ENCODE results near the gene GUCD1. TPM values are rescaled to one million over a fixed set of nuclear protein-coding genes. Genes with fewer than 3 reads are reported as not detected.

The GUCD1 gene
- total and polyA plus RNA-seq, 2 of the 13 experiments (the other 11 are each of a cell fraction or from before 2014, with no cell fraction given): 128 to 245 TPM

DNA sequence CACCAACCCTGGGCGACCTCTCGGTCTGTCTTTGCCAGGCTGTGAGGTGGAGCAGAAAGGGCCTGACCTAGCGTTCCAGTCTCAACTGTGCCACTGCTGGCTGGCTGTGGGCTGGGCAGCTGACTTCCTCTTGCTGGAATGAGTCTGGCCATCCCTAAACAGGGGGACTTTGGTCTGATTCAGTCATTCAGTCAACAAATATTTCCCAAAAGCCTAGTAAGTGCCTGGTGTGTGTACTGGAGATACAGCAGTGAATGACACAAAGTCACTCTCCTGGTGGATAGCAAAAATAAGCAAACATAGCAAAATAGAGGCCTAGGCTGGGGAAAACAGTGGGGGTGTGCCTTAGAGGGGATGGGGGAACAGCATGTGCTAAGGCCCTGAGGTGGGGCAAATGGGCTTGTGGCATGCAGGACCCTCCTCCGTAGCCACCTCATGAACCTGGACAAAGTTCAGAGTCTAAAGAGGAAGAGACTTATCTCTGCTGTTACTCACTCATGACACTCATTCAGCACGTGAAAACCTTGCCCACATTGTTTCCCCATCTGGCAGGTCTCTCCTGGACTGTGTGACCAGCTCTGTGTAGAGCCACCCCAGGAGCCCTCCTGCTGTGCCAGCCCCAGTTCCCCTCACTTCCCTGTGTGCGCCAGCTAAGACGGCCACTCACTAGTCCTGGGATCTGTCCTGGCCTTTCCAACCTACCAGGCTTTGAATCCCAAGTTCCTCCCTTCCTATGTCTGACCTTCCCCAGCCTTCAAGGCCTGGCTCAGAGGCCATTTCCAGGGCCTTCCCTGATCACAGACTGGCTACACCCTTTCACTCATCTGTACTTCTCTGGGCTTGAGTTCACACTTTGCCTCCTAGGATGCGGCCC is 4.7 kb downstream of the GUCD1 start (continued):
- TF ChIP-seq BCL3 (CRISPR knock-in tag; IDR thresholded peaks at IDR 0.05) (0 out of 2 replicates have a peak, but pooled peaks have one; percentile 16), JUNB (CRISPR knock-in tag; IDR thresholded peaks at IDR 0.05; ENCODE audit: borderline replicate concordance) (peak; percentile 80), MYC (CRISPR knock-in tag; IDR thresholded peaks at IDR 0.05; ENCODE audit: borderline replicate concordance) (peak; percentile 91; the same call in 1 of the 2 replicates), GPN1 (CRISPR knock-in tag; IDR thresholded peaks at IDR 0.05; ENCODE audit: borderline replicate concordance) (no peak), NONO (IDR thresholded peaks at IDR 0.05) (no peak), NONO (CRISPR knock-in tag; conservative IDR thresholded peaks at IDR 0.05) (peak; percentile 87; the same call in 1 of the 2 replicates), ZNF629 (CRISPR knock-in tag; conservative IDR thresholded peaks at IDR 0.05) (peak; percentile 97), PHF21A (CRISPR knock-in tag; IDR thresholded peaks at IDR 0.05) (peak; percentile 97), TBL1XR1 (IDR thresholded peaks at IDR 0.05; ENCODE audit: borderline replicate concordance, low read length, partially characterized antibody) (no peak), PHF5A (CRISPR knock-in tag; IDR thresholded peaks at IDR 0.05; ENCODE audit: low read depth, unreplicated experiment) (no peak), XRCC5 (optimal IDR thresholded peaks at IDR 0.05; ENCODE audit: low read length) (peak; percentile 80), ZNF598 (CRISPR knock-in tag; IDR thresholded peaks at IDR 0.05; ENCODE audit: borderline replicate concordance) (peak; percentile 79; the same call in 1 of the 2 replicates), ZNF30 (CRISPR knock-in tag; IDR thresholded peaks at IDR 0.05) (no peak), KMT2B (CRISPR knock-in tag; IDR thresholded peaks at IDR 0.05) (peak; percentile 53; the same call in 1 of the 2 replicates), TRIM24 (CRISPR knock-in tag; IDR thresholded peaks at IDR 0.05) (peak; percentile 79), HNF4G (IDR thresholded peaks at IDR 0.05; ENCODE audit: borderline replicate concordance, low read depth, low read length) (peak; percentile 94), HNF4G (CRISPR knock-in tag; IDR thresholded peaks at IDR 0.05; ENCODE audit: borderline replicate concordance, low read depth) (peak; percentile 97), CSRNP1 (CRISPR knock-in tag; IDR thresholded peaks at IDR 0.05) (peak; percentile 91), ZNF644 (CRISPR knock-in tag; IDR thresholded peaks at IDR 0.05; ENCODE audit: low read depth) (peak; percentile 28; the same call in 1 of the 2 replicates)
- TF ChIP-seq, protein P1, sequence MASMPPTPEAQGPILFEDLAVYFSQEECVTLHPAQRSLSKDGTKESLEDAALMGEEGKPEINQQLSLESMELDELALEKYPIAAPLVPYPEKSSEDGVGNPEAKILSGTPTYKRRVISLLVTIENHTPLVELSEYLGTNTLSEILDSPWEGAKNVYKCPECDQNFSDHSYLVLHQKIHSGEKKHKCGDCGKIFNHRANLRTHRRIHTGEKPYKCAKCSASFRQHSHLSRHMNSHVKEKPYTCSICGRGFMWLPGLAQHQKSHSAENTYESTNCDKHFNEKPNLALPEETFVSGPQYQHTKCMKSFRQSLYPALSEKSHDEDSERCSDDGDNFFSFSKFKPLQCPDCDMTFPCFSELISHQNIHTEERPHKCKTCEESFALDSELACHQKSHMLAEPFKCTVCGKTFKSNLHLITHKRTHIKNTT (CRISPR knock-in tag; IDR thresholded peaks at IDR 0.05): no peak
- TF ChIP-seq, protein P2, sequence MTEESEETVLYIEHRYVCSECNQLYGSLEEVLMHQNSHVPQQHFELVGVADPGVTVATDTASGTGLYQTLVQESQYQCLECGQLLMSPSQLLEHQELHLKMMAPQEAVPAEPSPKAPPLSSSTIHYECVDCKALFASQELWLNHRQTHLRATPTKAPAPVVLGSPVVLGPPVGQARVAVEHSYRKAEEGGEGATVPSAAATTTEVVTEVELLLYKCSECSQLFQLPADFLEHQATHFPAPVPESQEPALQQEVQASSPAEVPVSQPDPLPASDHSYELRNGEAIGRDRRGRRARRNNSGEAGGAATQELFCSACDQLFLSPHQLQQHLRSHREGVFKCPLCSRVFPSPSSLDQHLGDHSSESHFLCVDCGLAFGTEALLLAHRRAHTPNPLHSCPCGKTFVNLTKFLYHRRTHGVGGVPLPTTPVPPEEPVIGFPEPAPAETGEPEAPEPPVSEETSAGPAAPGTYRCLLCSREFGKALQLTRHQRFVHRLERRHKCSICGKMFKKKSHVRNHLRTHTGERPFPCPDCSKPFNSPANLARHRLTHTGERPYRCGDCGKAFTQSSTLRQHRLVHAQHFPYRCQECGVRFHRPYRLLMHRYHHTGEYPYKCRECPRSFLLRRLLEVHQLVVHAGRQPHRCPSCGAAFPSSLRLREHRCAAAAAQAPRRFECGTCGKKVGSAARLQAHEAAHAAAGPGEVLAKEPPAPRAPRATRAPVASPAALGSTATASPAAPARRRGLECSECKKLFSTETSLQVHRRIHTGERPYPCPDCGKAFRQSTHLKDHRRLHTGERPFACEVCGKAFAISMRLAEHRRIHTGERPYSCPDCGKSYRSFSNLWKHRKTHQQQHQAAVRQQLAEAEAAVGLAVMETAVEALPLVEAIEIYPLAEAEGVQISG (CRISPR knock-in tag; IDR thresholded peaks at IDR 0.05): peak; percentile 67; the same call in 1 of the 2 replicates
